ENCODE data around the gene CYP2C18.
"Not testable (repeated sequence)": the region's sequence is repeated elsewhere in the genome, so short reads cannot be mapped to it uniquely, and the experiment has no call there.

The CYP2C18 gene

DNA sequence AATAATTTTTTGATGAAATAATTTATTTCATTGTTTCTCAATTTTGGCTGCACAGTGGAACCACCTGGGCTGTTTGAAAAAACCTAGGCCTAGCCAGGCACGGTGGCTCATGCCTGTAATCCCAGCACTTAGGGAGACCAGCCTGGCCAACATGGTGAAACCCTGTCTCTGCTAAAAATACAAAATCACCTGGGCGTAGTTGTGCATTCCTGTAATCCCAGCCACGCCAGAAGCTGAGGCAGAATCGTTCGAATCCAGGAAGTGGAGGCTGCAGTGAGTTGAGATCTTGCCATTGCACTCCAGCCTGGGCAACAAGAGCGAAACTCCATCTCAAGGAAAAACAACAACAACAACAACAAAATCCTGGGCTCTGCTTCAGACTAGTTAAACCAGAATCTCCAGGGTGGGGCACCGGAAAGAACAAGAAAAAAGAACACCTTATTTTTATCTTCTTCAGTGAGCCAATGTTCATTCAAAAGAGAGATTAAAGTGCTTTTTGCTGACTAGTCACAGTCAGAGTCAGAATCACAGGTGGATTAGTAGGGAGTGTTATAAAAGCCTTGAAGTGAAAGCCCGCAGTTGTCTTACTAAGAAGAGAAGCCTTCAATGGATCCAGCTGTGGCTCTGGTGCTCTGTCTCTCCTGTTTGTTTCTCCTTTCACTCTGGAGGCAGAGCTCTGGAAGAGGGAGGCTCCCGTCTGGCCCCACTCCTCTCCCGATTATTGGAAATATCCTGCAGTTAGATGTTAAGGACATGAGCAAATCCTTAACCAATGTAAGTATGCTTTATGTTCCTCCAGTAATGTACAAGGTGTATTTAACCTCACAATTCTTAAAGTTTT is at the start of gene CYP2C18:
Gene CYP2C18 (plus strand): TSS at position 516 of the 841 bp plus-strand sequence. CDS start 91 bp downstream, at position 607.
- Mint-ChIP-seq H3K4me1 (ENCODE audit: low read depth) (no peaks in the 10 kb centered on the region), H3K9me3 (no peaks in the 10 kb centered on the region)

DNA sequence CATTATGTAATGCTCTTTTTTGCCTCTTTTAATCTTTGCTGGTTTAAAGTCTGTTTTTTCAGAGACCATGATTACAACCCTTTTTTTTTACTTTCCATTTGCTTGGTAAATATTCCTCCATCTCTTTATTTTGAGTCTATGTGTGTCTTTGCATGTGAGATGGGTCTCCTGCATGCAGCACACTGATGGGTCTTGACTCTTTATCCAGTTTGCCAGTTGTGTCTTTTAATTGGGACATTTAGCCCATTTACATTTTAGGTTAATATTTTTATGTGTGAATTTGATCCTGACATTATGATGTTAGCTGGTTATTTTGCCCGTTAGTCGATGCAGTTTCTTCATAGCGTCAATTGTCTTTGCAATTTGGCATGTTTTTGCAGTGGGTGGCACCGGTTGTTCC is 45.4 kb upstream of the CYP2C18 start:
- peaks cover 35% of the 10 kb centered on the region for H3K9me3 Mint-ChIP-seq
- not testable (repeated sequence) for H3K27me3 Mint-ChIP-seq (ENCODE audit: low read depth); H3K4me3 Mint-ChIP-seq; H3K27ac Mint-ChIP-seq; DNase-seq (ENCODE audit: low spot score); H3K36me3 Mint-ChIP-seq (ENCODE audit: low read depth); H3K4me1 Mint-ChIP-seq (ENCODE audit: low read depth)

More for the DNA sequence above, at the start of gene CYP2C18:
- Mint-ChIP-seq H3K27me3 (ENCODE audit: low read depth) (no peaks in the 10 kb centered on the region), H3K36me3 (ENCODE audit: low read depth) (no peaks in the 10 kb centered on the region), H3K27ac (no peak within 1 kb of the TSS), H3K4me3 (no peak within 1 kb of the TSS)
- no peak for DNase-seq (ENCODE audit: low spot score)

DNA sequence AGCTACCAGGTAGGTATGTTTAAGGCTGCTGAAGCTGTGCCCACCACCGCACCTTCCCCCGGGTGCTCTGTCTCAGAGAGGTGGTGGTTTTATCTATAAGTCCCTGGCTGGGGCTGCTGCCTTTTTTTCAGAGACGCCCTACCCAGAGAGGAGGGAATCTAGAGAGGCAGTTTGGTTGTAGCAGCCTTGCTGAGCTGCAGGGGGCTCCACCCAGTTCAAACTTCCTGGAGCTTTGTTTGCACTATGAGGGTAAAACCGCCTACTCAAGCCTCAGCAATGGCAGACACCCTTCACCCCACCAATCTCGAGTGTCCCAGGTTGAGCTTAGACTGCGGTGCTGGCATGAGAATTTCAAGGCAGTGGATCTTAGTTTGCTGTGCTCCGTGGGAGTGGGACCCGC is 43.6 kb upstream of the CYP2C18 start:
- Mint-ChIP-seq H3K27ac (no peak overlapping the region), H3K9me3 (peaks cover 34% of the 10 kb centered on the region), H3K36me3 (ENCODE audit: low read depth) (peaks cover 3% of the 10 kb centered on the region), H3K27me3 (ENCODE audit: low read depth) (no peaks in the 10 kb centered on the region), H3K4me3 (no peak overlapping the region), H3K4me1 (ENCODE audit: low read depth) (no peaks in the 10 kb centered on the region)
- DNase-seq (ENCODE audit: low spot score), result no peak

GRCh38 chr10:94640562-94640961 is 43.0 kb upstream of the CYP2C18 start:
- Mint-ChIP-seq H3K9me3 (peaks cover 28% of the 10 kb centered on the region), H3K4me1 (ENCODE audit: low read depth) (no peaks in the 10 kb centered on the region), H3K4me3 (no peak overlapping the region), H3K27ac (no peak overlapping the region), H3K27me3 (ENCODE audit: low read depth) (no peaks in the 10 kb centered on the region), H3K36me3 (ENCODE audit: low read depth) (peaks cover 3% of the 10 kb centered on the region)
- DNase-seq (ENCODE audit: low spot score), result no peak

DNA sequence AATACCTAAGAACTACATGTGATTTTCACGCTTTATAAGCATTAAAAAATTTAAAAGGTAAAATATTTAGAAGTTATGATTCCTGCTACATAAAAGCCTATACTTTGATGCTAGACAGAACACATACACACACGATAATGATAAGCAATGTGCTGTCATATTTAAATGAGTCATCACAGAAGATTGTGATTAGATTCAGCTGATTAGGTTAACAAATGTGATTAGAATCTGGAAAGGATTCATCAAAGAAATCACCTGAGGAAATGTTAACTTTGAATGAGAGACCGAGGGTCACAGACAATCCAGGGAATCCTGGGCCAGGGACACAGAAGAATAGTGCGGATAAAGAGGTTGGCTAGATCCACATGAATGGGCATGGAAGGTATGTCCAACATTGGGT is 42.0 kb upstream of the CYP2C18 start:
- H3K9me3 Mint-ChIP-seq, result peaks cover 27% of the 10 kb centered on the region
- no peaks in the 10 kb centered on the region for H3K27me3 Mint-ChIP-seq (ENCODE audit: low read depth)
- no peak for DNase-seq (ENCODE audit: low spot score)
- no peak overlapping the region for H3K4me3 Mint-ChIP-seq
- no peak overlapping the region for H3K27ac Mint-ChIP-seq
- H3K4me1 Mint-ChIP-seq (ENCODE audit: low read depth), result no peaks in the 10 kb centered on the region
- peaks cover 3% of the 10 kb centered on the region for H3K36me3 Mint-ChIP-seq (ENCODE audit: low read depth)

GRCh38 chr10:94644352-94644751 is 39.2 kb upstream of the CYP2C18 start:
- Mint-ChIP-seq H3K4me1 (ENCODE audit: low read depth) (no peaks in the 10 kb centered on the region), H3K9me3 (peaks cover 2% of the 10 kb centered on the region), H3K36me3 (ENCODE audit: low read depth) (no peaks in the 10 kb centered on the region), H3K27me3 (ENCODE audit: low read depth) (no peaks in the 10 kb centered on the region), H3K4me3 (no peak overlapping the region), H3K27ac (no peak overlapping the region)
- no peak for DNase-seq (ENCODE audit: low spot score)

DNA sequence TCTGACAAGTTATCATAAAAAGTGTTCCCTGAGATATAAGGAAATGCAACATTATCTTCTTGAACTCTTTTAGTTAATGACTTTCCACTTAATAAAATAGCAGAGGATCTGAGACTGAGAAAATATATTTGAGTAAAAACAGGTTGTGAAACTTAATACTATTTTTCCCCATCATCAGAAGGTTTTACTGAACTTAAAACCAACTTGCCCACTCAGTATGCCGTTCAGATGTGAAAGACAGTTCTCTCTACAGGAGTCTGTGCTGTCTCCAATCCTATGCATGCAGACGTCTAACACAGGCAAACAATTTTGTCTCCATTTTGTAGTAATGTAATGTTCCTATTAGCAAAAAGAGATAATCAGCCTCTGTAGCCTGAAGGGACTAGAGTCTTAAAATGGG is 38.2 kb upstream of the CYP2C18 start:
- Mint-ChIP-seq H3K4me1 (ENCODE audit: low read depth) (no peaks in the 10 kb centered on the region), H3K9me3 (no peaks in the 10 kb centered on the region), H3K36me3 (ENCODE audit: low read depth) (no peaks in the 10 kb centered on the region), H3K4me3 (no peak overlapping the region), H3K27ac (no peak overlapping the region), H3K27me3 (ENCODE audit: low read depth) (no peaks in the 10 kb centered on the region)
- no peak for DNase-seq (ENCODE audit: low spot score)

DNA sequence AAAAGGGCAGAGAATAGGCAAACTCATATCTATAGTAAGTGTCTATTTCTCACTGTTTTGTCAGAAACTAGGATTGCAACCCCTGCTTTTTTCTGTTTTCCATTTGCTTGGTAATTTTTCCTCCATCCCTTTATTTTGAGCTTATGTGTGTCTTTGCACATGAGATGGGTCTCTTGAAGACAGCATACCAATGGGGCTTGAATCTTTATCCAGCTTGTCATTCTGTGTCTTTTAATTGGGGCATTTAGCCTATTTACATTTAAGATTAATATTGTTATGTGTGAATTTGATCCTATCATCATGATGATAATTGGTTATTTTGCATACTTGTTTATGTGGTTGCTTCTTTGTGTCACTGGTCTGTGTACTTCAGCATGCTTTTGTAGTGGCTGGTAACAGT is 28.3 kb upstream of the CYP2C18 start:
- not testable (repeated sequence) for H3K9me3 Mint-ChIP-seq; H3K36me3 Mint-ChIP-seq (ENCODE audit: low read depth); H3K27me3 Mint-ChIP-seq (ENCODE audit: low read depth); DNase-seq (ENCODE audit: low spot score); H3K4me1 Mint-ChIP-seq (ENCODE audit: low read depth); H3K27ac Mint-ChIP-seq; H3K4me3 Mint-ChIP-seq

- not testable (repeated sequence) for H3K27ac Mint-ChIP-seq; H3K4me1 Mint-ChIP-seq (ENCODE audit: low read depth); H3K4me3 Mint-ChIP-seq; DNase-seq (ENCODE audit: low spot score); H3K9me3 Mint-ChIP-seq; H3K36me3 Mint-ChIP-seq (ENCODE audit: low read depth); H3K27me3 Mint-ChIP-seq (ENCODE audit: low read depth)
Measured at GRCh38 chr10:94663061-94663460, 20.5 kb upstream of the CYP2C18 start.

DNA sequence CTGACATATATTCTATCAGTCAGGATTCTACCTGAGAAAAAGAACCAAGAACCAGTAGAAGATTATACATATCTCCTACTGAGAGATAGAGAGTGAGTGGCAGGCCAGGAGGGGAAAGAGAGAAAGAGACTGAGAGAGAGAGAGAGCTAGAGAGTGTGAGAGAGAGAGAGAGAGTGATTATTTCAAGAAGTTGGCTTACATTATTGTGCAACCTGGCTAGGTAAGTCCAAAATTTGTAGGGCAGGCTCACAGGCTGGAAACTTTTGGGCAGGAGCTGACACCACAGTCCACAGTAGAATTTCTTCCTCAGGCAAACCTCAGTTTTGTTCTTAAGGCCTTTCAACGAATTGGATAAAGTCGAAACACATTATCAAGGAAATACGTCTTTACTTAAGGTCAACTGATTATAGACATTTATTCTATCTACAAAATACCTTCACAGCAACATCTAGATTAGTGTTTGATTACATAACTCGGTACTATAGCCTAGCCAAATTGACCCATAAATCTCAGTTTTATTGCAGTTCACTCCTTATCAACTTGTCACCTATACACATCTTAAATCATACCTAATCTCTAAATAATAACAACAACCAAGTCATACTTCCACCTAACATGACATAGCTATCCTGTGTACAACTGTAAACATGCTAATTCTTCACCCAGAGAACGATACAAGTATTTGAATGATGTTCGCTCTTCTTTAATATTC is 17.0 kb upstream of the CYP2C18 start:
- DNase-seq (ENCODE audit: low spot score), result no peak
- H3K4me3 Mint-ChIP-seq, result no peak overlapping the region
- no peaks in the 10 kb centered on the region for H3K27me3 Mint-ChIP-seq (ENCODE audit: low read depth)
- H3K27ac Mint-ChIP-seq, result no peak overlapping the region
- no peaks in the 10 kb centered on the region for H3K4me1 Mint-ChIP-seq (ENCODE audit: low read depth)
- H3K36me3 Mint-ChIP-seq (ENCODE audit: low read depth), result no peaks in the 10 kb centered on the region
- no peaks in the 10 kb centered on the region for H3K9me3 Mint-ChIP-seq

DNA sequence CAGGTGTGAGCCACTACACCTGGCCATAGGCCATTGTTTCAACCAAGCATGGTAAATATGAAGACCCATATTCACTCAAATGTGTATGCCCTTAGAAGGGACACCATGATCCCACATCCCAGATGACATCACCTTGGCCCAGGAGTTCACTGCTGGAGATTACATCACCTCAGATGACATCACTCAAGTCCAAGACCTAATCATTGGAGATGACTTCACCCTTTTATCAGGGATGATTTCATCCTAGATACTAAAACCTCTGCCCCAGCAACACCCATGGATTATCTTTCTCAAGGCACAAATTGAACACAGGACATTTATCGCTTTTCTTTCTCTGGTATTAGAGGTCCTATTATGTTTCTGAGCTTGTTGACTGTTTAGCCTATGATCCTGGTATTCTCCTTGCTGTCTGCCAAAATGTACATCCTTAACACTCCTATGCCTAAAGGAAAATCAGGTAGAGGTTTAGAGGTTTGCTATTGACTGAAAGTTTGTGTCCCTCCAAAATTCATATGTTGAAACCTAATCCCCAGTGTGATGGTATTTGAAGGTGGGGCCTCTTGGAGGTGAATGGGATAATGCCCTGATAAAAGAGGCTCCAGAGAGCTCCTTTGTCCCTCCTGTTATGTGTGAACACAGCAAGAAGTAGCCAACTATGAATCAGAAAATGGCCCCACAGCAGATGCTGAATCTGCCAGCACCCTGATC is 9.8 kb upstream of the CYP2C18 start:
- DNase-seq (ENCODE audit: low spot score), result no peak
- Mint-ChIP-seq H3K4me3 (no peak overlapping the region), H3K36me3 (ENCODE audit: low read depth) (no peaks in the 10 kb centered on the region)

GRCh38 chr10:94676496-94676895 is 7.0 kb upstream of the CYP2C18 start:
- DNase-seq (ENCODE audit: low spot score), result no peak
- H3K27ac Mint-ChIP-seq, result no peak overlapping the region
- no peaks in the 10 kb centered on the region for H3K27me3 Mint-ChIP-seq (ENCODE audit: low read depth)
- no peaks in the 10 kb centered on the region for H3K36me3 Mint-ChIP-seq (ENCODE audit: low read depth)
- no peaks in the 10 kb centered on the region for H3K9me3 Mint-ChIP-seq
- no peaks in the 10 kb centered on the region for H3K4me1 Mint-ChIP-seq (ENCODE audit: low read depth)
- H3K4me3 Mint-ChIP-seq, result no peak overlapping the region

More for the DNA sequence above, 9.8 kb upstream of the CYP2C18 start:
- no peaks in the 10 kb centered on the region for H3K4me1 Mint-ChIP-seq (ENCODE audit: low read depth)
- H3K27me3 Mint-ChIP-seq (ENCODE audit: low read depth), result no peaks in the 10 kb centered on the region
- no peaks in the 10 kb centered on the region for H3K9me3 Mint-ChIP-seq
- H3K27ac Mint-ChIP-seq, result no peak overlapping the region

DNA sequence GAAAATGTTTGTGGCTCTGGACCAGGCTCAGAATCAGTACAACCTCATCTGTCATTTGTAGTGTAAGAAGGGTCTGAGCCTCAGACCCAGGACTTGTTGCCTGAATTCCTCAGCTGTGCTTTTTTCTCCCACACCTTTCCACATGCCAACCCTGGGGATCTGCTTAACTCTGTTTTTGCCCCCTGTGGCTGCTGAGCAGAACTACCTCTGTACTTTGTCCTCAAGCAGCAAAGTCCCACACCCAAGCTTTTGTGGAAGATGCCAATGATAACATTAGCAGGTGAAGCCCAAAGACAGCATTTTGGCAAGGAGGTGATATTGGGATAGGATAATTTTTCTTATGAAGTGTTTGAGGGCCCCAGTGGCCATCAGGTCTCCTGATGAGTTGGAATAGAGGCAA is 5.8 kb upstream of the CYP2C18 start:
- Mint-ChIP-seq H3K36me3 (ENCODE audit: low read depth) (no peaks in the 10 kb centered on the region), H3K4me1 (ENCODE audit: low read depth) (no peaks in the 10 kb centered on the region), H3K27ac (no peak overlapping the region), H3K9me3 (no peaks in the 10 kb centered on the region), H3K4me3 (no peak overlapping the region), H3K27me3 (ENCODE audit: low read depth) (no peaks in the 10 kb centered on the region)
- no peak for DNase-seq (ENCODE audit: low spot score)

GRCh38 chr10:94678475-94678874 is 5.1 kb upstream of the CYP2C18 start:
- no peak overlapping the region for H3K27ac Mint-ChIP-seq
- H3K36me3 Mint-ChIP-seq (ENCODE audit: low read depth), result no peaks in the 10 kb centered on the region
- no peaks in the 10 kb centered on the region for H3K9me3 Mint-ChIP-seq
- no peaks in the 10 kb centered on the region for H3K4me1 Mint-ChIP-seq (ENCODE audit: low read depth)
- H3K27me3 Mint-ChIP-seq (ENCODE audit: low read depth), result no peaks in the 10 kb centered on the region
- DNase-seq (ENCODE audit: low spot score), result no peak
- H3K4me3 Mint-ChIP-seq, result no peak overlapping the region
